Measurements from ENCODE around the gene CD38.

The CD38 gene

GRCh38 chr4:15870079-15870478 lies 92.0 kb downstream of the CD38 start:
- DNase-seq, result no peak

GRCh38 chr4:15870921-15871664 lies 93.0 kb downstream of the CD38 start:
- DNase-seq, result no peak

- no peak for DNase-seq
These were observed 95.0 kb downstream of the CD38 start for GRCh38 chr4:15873117-15873516.

GRCh38 chr4:15874671-15875070 lies 96.5 kb downstream of the CD38 start:
- DNase-seq, result no peak

GRCh38 chr4:15875663-15876460 lies 97.7 kb downstream of the CD38 start:
- no peak for DNase-seq

GRCh38 chr4:15878011-15878410 lies 99.9 kb downstream of the CD38 start:
- no peak for DNase-seq

GRCh38 chr4:15881820-15882219 lies 103.7 kb downstream of the CD38 start:
- no peak for DNase-seq

- peak; percentile 74 for DNase-seq
These were observed 104.6 kb downstream of the CD38 start for GRCh38 chr4:15882675-15883086.

GRCh38 chr4:15883610-15884243 lies 105.6 kb downstream of the CD38 start:
- no peak for DNase-seq

GRCh38 chr4:15884666-15885065 lies 106.5 kb downstream of the CD38 start:
- no peak for DNase-seq

- no peak for DNase-seq
These were observed 107.3 kb downstream of the CD38 start for GRCh38 chr4:15885422-15885821.

GRCh38 chr4:15888515-15888914 lies 110.4 kb downstream of the CD38 start:
- no peak for DNase-seq

- DNase-seq, result no peak
These were observed 112.2 kb downstream of the CD38 start for GRCh38 chr4:15890246-15890829.

GRCh38 chr4:15891312-15891711 lies 113.2 kb downstream of the CD38 start:
- no peak for DNase-seq

GRCh38 chr4:15893962-15894361 lies 115.8 kb downstream of the CD38 start:
- DNase-seq, result peak; percentile 93

GRCh38 chr4:15894393-15894792 lies 116.3 kb downstream of the CD38 start:
- DNase-seq, result no peak

GRCh38 chr4:15894921-15895916 lies 117.1 kb downstream of the CD38 start:
- no peak for DNase-seq

- no peak for DNase-seq
These were observed 119.4 kb downstream of the CD38 start for GRCh38 chr4:15897577-15897976.

- DNase-seq, result no peak
These were observed 120.8 kb downstream of the CD38 start for GRCh38 chr4:15898902-15899301.

GRCh38 chr4:15899511-15899910 lies 121.4 kb downstream of the CD38 start:
- DNase-seq, result no peak

GRCh38 chr4:15901007-15901406 lies 122.9 kb downstream of the CD38 start:
- DNase-seq, result no peak

GRCh38 chr4:15901998-15902397 lies 123.9 kb downstream of the CD38 start:
- no peak for DNase-seq

Measured in fibroblast of skin of right quadriceps (primary cell).